HUES6 (cell line): ENCODE measurements around the gene ULK4.
"Not testable (repeated sequence)": the region's sequence is repeated elsewhere in the genome, so short reads cannot be mapped to it uniquely, and the experiment has no call there.

Experiments used
- H3K27ac ChIP-seq: 2 replicates; pipeline ENCODE4 v1.7.0; 2013; ENCODE audit warnings: low read depth, mild to moderate bottlenecking, low read length, inconsistent platforms
- H3K27me3 ChIP-seq: 2 replicates; pipeline ENCODE4 v1.6.1; 2013; ENCODE audit warnings: low read length; ENCODE audit not compliant: control insufficient read depth, insufficient read depth
- H3K36me3 ChIP-seq: 2 replicates; pipeline ENCODE4 v1.6.1; 2013; ENCODE audit warnings: low read length; ENCODE audit not compliant: control insufficient read depth, insufficient read depth
- H3K4me1 ChIP-seq: 2 replicates; pipeline ENCODE4 v1.6.1; 2013; ENCODE audit warnings: low read length; ENCODE audit not compliant: control insufficient read depth, insufficient read depth
- H3K4me3 ChIP-seq: 2 replicates; pipeline ENCODE4 v1.5.1; 2013; ENCODE audit warnings: low read depth, low read length
- H3K9ac ChIP-seq: one replicate; pipeline ENCODE4 v1.6.1; 2013; ENCODE audit warnings: mild to moderate bottlenecking, low read length
- H3K9me3 ChIP-seq: 2 replicates; pipeline ENCODE4 v1.6.1; 2013; ENCODE audit warnings: low read depth, low read length; ENCODE audit not compliant: control insufficient read depth, insufficient read depth

Gene ULK4

GRCh38 chr3:41710646-41711388 lies 251.1 kb downstream of the ULK4 start:
- peaks cover 13% of the 10 kb centered on the region for H3K4me1 ChIP-seq
- H3K27ac ChIP-seq = 0 out of 2 replicates have a peak overlapping the region, but pooled peaks have one; percentile 25
- H3K4me3 ChIP-seq = no peak overlapping the region
- no peaks in the 10 kb centered on the region for H3K27me3 ChIP-seq
- no peaks in the 10 kb centered on the region for H3K9me3 ChIP-seq
- no peaks in the 10 kb centered on the region for H3K36me3 ChIP-seq
- H3K9ac ChIP-seq = no peak overlapping the region

- peaks cover 13% of the 10 kb centered on the region for H3K4me1 ChIP-seq
- H3K27ac ChIP-seq = not testable (repeated sequence)
These were observed 252.7 kb downstream of the ULK4 start for GRCh38 chr3:41709213-41709612.

GRCh38 chr3:41708176-41708575 lies 253.7 kb downstream of the ULK4 start:
- Histone ChIP-seq H3K4me3 (no peak overlapping the region), H3K27me3 (no peaks in the 10 kb centered on the region), H3K36me3 (no peaks in the 10 kb centered on the region), H3K9ac (no peak overlapping the region), H3K9me3 (no peaks in the 10 kb centered on the region), H3K27ac (no peak overlapping the region), H3K4me1 (peaks cover 13% of the 10 kb centered on the region)

More at GRCh38 chr3:41709213-41709612, 252.7 kb downstream of the ULK4 start:
- not testable (repeated sequence) for H3K36me3 ChIP-seq, H3K9ac ChIP-seq, H3K4me3 ChIP-seq, H3K9me3 ChIP-seq, H3K27me3 ChIP-seq

- Histone ChIP-seq H3K4me1 (peaks cover 3% of the 10 kb centered on the region), H3K9ac (no peak overlapping the region), H3K9me3 (no peaks in the 10 kb centered on the region), H3K36me3 (no peaks in the 10 kb centered on the region), H3K27me3 (no peaks in the 10 kb centered on the region), H3K4me3 (no peak overlapping the region), H3K27ac (no peak overlapping the region)
These were observed 256.0 kb downstream of the ULK4 start for GRCh38 chr3:41705893-41706292.

- peaks cover 9% of the 10 kb centered on the region; the same call in 1 of the 2 replicates for H3K9me3 ChIP-seq
- no peaks in the 10 kb centered on the region for H3K4me1 ChIP-seq
- no peaks in the 10 kb centered on the region for H3K27me3 ChIP-seq
- H3K4me3 ChIP-seq = no peak overlapping the region
- H3K9ac ChIP-seq = no peak overlapping the region
- no peaks in the 10 kb centered on the region for H3K36me3 ChIP-seq
- H3K27ac ChIP-seq = no peak overlapping the region
These were observed 260.7 kb downstream of the ULK4 start for GRCh38 chr3:41701191-41701698.

GRCh38 chr3:41700155-41700554 lies 261.7 kb downstream of the ULK4 start:
- H3K4me1 ChIP-seq = no peaks in the 10 kb centered on the region
- H3K4me3 ChIP-seq = no peak overlapping the region
- no peak overlapping the region for H3K9ac ChIP-seq
- peaks cover 12% of the 10 kb centered on the region; the same call in 1 of the 2 replicates for H3K9me3 ChIP-seq
- H3K36me3 ChIP-seq = no peaks in the 10 kb centered on the region
- no peak overlapping the region for H3K27ac ChIP-seq
- no peaks in the 10 kb centered on the region for H3K27me3 ChIP-seq

GRCh38 chr3:41698898-41699297 lies 263.0 kb downstream of the ULK4 start:
- H3K27ac ChIP-seq = no peak overlapping the region
- no peaks in the 10 kb centered on the region for H3K27me3 ChIP-seq
- no peaks in the 10 kb centered on the region for H3K36me3 ChIP-seq
- no peak overlapping the region for H3K9ac ChIP-seq
- H3K9me3 ChIP-seq = peaks cover 12% of the 10 kb centered on the region; the same call in 1 of the 2 replicates
- H3K4me1 ChIP-seq = no peaks in the 10 kb centered on the region
- H3K4me3 ChIP-seq = no peak overlapping the region

- Histone ChIP-seq H3K36me3 (no peaks in the 10 kb centered on the region), H3K27me3 (no peaks in the 10 kb centered on the region), H3K9me3 (peaks cover 12% of the 10 kb centered on the region; the same call in 1 of the 2 replicates), H3K9ac (no peak overlapping the region), H3K4me3 (no peak overlapping the region), H3K4me1 (no peaks in the 10 kb centered on the region), H3K27ac (no peak overlapping the region)
These were observed 264.2 kb downstream of the ULK4 start for GRCh38 chr3:41697702-41698101.

- not testable (repeated sequence) for H3K4me1 ChIP-seq, H3K4me3 ChIP-seq, H3K36me3 ChIP-seq, H3K27me3 ChIP-seq, H3K27ac ChIP-seq, H3K9ac ChIP-seq
- H3K9me3 ChIP-seq = peaks cover 12% of the 10 kb centered on the region; the same call in 1 of the 2 replicates
These were observed 266.1 kb downstream of the ULK4 start for GRCh38 chr3:41695806-41696205.

- H3K4me1 ChIP-seq = no peaks in the 10 kb centered on the region
- no peak overlapping the region for H3K27ac ChIP-seq
- no peaks in the 10 kb centered on the region for H3K27me3 ChIP-seq
- no peak overlapping the region for H3K4me3 ChIP-seq
- H3K9ac ChIP-seq = no peak overlapping the region
- peaks cover 12% of the 10 kb centered on the region; the same call in 1 of the 2 replicates for H3K9me3 ChIP-seq
- no peaks in the 10 kb centered on the region for H3K36me3 ChIP-seq
These were observed 268.1 kb downstream of the ULK4 start for GRCh38 chr3:41693799-41694198.

GRCh38 chr3:41690766-41691563 lies 270.9 kb downstream of the ULK4 start:
- Histone ChIP-seq H3K27ac (no peak overlapping the region), H3K4me1 (no peaks in the 10 kb centered on the region), H3K9me3 (no peaks in the 10 kb centered on the region), H3K27me3 (no peaks in the 10 kb centered on the region), H3K9ac (no peak overlapping the region), H3K4me3 (no peak overlapping the region), H3K36me3 (no peaks in the 10 kb centered on the region)
